ENCODE measurements around the gene COQ10A.

DNA sequence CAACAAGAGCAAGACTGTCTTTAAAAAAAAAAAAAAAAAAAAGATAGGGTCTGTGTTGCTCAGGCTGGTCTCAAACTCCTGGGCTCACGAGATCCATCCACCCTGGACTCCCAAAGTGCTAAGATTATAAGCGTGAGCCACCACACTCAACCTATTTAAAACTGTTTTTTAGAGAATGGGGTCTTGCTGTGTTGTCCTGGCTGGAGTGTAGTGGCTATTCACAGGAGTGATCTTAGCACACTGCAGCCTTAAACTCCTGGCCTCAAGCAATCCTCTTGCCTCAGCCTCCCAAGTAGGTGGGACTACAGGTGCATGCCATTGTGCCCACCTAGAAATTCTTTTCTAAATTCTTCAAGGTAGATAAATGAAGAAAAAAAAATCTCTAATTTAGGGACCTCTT lies 7.6 kb downstream of the COQ10A start:
- TF ChIP-seq HMGA1 (CRISPR knock-in tag; conservative IDR thresholded peaks at IDR 0.05) (no peak), MAZ (IDR thresholded peaks at IDR 0.05; ENCODE audit: borderline replicate concordance, low read depth, low read length) (no peak), MAZ (CRISPR knock-in tag; IDR thresholded peaks at IDR 0.05; ENCODE audit: low read depth) (no peak), MZF1 (CRISPR knock-in tag; IDR thresholded peaks at IDR 0.05; ENCODE audit: borderline replicate concordance) (no peak), POLR2AphosphoS5 (IDR thresholded peaks at IDR 0.05; ENCODE audit: low read depth, low read length) (no peak), SOX6 (IDR thresholded peaks at IDR 0.05) (no peak), SOX6 (CRISPR knock-in tag; IDR thresholded peaks at IDR 0.05) (no peak), ZZZ3 (CRISPR knock-in tag; IDR thresholded peaks at IDR 0.05; ENCODE audit: borderline replicate concordance) (no peak), ZNF274 (CRISPR knock-in tag; IDR thresholded peaks at IDR 0.05) (no peak), NFE2L2 (IDR thresholded peaks at IDR 0.05; ENCODE audit: low read length) (no peak), MIXL1 (CRISPR knock-in tag; IDR thresholded peaks at IDR 0.05) (no peak)
- TF ChIP-seq, protein P1, sequence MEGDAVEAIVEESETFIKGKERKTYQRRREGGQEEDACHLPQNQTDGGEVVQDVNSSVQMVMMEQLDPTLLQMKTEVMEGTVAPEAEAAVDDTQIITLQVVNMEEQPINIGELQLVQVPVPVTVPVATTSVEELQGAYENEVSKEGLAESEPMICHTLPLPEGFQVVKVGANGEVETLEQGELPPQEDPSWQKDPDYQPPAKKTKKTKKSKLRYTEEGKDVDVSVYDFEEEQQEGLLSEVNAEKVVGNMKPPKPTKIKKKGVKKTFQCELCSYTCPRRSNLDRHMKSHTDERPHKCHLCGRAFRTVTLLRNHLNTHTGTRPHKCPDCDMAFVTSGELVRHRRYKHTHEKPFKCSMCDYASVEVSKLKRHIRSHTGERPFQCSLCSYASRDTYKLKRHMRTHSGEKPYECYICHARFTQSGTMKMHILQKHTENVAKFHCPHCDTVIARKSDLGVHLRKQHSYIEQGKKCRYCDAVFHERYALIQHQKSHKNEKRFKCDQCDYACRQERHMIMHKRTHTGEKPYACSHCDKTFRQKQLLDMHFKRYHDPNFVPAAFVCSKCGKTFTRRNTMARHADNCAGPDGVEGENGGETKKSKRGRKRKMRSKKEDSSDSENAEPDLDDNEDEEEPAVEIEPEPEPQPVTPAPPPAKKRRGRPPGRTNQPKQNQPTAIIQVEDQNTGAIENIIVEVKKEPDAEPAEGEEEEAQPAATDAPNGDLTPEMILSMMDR (CRISPR knock-in tag; IDR thresholded peaks at IDR 0.05) = no peak
- TF ChIP-seq, protein P2, sequence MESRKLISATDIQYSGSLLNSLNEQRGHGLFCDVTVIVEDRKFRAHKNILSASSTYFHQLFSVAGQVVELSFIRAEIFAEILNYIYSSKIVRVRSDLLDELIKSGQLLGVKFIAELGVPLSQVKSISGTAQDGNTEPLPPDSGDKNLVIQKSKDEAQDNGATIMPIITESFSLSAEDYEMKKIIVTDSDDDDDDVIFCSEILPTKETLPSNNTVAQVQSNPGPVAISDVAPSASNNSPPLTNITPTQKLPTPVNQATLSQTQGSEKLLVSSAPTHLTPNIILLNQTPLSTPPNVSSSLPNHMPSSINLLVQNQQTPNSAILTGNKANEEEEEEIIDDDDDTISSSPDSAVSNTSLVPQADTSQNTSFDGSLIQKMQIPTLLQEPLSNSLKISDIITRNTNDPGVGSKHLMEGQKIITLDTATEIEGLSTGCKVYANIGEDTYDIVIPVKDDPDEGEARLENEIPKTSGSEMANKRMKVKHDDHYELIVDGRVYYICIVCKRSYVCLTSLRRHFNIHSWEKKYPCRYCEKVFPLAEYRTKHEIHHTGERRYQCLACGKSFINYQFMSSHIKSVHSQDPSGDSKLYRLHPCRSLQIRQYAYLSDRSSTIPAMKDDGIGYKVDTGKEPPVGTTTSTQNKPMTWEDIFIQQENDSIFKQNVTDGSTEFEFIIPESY (CRISPR knock-in tag; IDR thresholded peaks at IDR 0.05) = no peak
- TF ChIP-seq, protein P3, sequence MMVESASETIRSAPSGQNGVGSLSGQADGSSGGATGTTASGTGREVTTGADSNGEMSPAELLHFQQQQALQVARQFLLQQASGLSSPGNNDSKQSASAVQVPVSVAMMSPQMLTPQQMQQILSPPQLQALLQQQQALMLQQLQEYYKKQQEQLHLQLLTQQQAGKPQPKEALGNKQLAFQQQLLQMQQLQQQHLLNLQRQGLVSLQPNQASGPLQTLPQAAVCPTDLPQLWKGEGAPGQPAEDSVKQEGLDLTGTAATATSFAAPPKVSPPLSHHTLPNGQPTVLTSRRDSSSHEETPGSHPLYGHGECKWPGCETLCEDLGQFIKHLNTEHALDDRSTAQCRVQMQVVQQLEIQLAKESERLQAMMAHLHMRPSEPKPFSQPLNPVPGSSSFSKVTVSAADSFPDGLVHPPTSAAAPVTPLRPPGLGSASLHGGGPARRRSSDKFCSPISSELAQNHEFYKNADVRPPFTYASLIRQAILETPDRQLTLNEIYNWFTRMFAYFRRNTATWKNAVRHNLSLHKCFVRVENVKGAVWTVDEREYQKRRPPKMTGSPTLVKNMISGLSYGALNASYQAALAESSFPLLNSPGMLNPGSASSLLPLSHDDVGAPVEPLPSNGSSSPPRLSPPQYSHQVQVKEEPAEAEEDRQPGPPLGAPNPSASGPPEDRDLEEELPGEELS (CRISPR knock-in tag; IDR thresholded peaks at IDR 0.05) = no peak

All from HepG2 (cell line).